Measurements from ENCODE around the gene SCUBE3. TPM values are rescaled to one million over a fixed set of nuclear protein-coding genes. Genes with fewer than 3 reads are reported as not detected.

The SCUBE3 gene
- total and polyA plus RNA-seq, 2 experiments from 2014 or later, result 8.7 to 10.2 TPM

DNA sequence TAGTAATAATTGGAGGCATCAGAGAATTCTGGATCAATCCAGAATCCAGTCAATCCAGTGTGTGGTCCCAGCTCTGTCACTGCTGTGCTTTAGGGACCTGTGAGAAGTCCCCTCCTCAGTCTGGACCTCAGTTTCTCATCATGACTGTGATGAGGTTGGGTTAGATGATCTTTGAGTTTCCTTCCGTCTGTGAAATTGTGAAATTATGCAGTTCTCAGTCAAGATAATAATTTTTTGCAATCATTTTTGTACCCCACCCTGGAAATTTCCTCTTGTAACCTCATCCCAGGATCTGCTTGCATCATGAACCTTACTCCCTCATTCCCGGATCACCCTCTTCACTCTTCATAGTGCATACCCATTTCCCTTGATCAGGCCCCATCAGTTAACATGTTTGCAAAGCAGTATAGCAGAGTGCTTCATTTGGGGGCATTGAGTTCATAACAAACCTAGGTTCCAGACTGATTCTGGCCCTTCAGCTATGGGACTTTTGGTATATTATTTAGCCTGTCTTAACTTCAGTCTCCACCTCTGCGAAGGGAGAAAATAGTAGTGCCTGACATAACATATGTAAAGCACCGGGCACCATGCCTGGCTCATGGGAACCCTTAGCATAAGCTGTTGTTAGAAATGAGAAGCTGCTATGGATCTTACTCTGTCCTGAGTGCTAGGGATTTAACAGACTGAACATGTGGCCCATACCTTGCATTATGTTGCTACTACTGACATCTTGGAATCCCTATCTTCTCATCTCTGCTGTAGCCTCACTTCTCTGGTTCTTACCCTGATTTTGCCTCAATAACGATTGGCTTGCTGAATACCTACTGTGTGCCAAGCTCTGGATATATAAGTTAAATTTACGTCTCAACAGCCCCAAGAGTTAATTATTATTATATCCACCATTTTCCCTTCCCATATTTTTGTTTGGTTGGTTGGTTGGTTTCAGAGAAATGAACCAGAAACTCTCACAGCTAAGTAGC, 47.1 kb downstream of the SCUBE3 start:
- peaks cover 41% of the 10 kb centered on the region for H3K79me2 ChIP-seq
- WGBS (ENCODE audit: low lambda C conversion rate, missing lambda C conversion rate), result 96% methylated on average over 6 of the region's 6 CpGs
- H3K27me3 ChIP-seq, result no peaks in the 10 kb centered on the region
- H3K9me3 ChIP-seq (ENCODE audit: low read depth), result no peaks in the 10 kb centered on the region
- no peaks in the 10 kb centered on the region for H3K9me2 ChIP-seq (replicated peaks; ENCODE audit: insufficient read depth)
- H3K36me3 ChIP-seq (replicated peaks; ENCODE audit: insufficient read depth, low read depth), result no peaks in the 10 kb centered on the region
- H4K20me1 ChIP-seq (ENCODE audit: insufficient read depth, poor library complexity, severe bottlenecking), result no peaks in the 10 kb centered on the region
- peak overlapping the region; percentile 92 for H3K27ac ChIP-seq
- H3K4me3 ChIP-seq, result no peak overlapping the region
- peak overlapping the region; percentile 52 for H2AFZ ChIP-seq
- peaks cover 16% of the 10 kb centered on the region for H3K4me1 ChIP-seq (ENCODE audit: insufficient read depth)
- peak overlapping the region; percentile 85 for H3K4me2 ChIP-seq
- DNase-seq (ENCODE audit: low spot score), result no peak
- TF ChIP-seq, protein P1, sequence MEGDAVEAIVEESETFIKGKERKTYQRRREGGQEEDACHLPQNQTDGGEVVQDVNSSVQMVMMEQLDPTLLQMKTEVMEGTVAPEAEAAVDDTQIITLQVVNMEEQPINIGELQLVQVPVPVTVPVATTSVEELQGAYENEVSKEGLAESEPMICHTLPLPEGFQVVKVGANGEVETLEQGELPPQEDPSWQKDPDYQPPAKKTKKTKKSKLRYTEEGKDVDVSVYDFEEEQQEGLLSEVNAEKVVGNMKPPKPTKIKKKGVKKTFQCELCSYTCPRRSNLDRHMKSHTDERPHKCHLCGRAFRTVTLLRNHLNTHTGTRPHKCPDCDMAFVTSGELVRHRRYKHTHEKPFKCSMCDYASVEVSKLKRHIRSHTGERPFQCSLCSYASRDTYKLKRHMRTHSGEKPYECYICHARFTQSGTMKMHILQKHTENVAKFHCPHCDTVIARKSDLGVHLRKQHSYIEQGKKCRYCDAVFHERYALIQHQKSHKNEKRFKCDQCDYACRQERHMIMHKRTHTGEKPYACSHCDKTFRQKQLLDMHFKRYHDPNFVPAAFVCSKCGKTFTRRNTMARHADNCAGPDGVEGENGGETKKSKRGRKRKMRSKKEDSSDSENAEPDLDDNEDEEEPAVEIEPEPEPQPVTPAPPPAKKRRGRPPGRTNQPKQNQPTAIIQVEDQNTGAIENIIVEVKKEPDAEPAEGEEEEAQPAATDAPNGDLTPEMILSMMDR (IDR thresholded peaks at IDR 0.05; ENCODE audit: poor library complexity), result no peak
- TF ChIP-seq EZH2 (IDR thresholded peaks at IDR 0.05; ENCODE audit: borderline replicate concordance) (no peak), EZH2phosphoT487 (IDR thresholded peaks at IDR 0.05; ENCODE audit: low read depth, severe bottlenecking, unreplicated experiment) (no peak)

DNA sequence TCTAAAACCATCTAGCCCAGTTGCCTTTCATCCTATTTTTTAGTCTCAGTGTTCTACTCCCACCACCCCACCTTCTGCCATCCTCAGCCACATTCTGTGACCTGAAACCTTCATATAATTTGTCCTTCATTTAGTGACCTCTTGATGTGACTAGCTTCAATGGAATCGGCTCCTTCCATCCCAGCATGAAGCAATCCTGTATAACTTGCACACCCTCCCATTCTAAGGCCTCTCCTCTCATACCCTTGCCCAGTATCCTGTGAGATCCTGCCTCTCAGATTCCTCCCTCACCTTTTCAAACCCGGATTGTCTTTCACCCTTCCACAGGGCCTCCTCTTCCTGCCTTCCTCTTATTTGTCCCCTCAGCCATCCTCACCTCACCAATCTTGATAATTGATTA, 48.8 kb downstream of the SCUBE3 start:
- Histone ChIP-seq H3K9me3 (ENCODE audit: low read depth) (no peaks in the 10 kb centered on the region), H2AFZ (no peak overlapping the region), H4K20me1 (ENCODE audit: insufficient read depth, poor library complexity, severe bottlenecking) (no peaks in the 10 kb centered on the region), H3K79me2 (peaks cover 25% of the 10 kb centered on the region), H3K9me2 (replicated peaks; ENCODE audit: insufficient read depth) (no peaks in the 10 kb centered on the region), H3K27me3 (no peaks in the 10 kb centered on the region), H3K27ac (no peak overlapping the region), H3K4me2 (no peak overlapping the region), H3K36me3 (replicated peaks; ENCODE audit: insufficient read depth, low read depth) (no peaks in the 10 kb centered on the region), H3K4me1 (ENCODE audit: insufficient read depth) (peaks cover 16% of the 10 kb centered on the region), H3K4me3 (no peak overlapping the region)
- 70% methylated on average over 2 of the region's 2 CpGs for WGBS (ENCODE audit: low lambda C conversion rate, missing lambda C conversion rate)
- no peak for TF ChIP-seq EZH2 (IDR thresholded peaks at IDR 0.05; ENCODE audit: borderline replicate concordance)
- TF ChIP-seq, protein P1 (IDR thresholded peaks at IDR 0.05; ENCODE audit: poor library complexity), result no peak
- TF ChIP-seq EZH2phosphoT487 (IDR thresholded peaks at IDR 0.05; ENCODE audit: low read depth, severe bottlenecking, unreplicated experiment), result no peak
- DNase-seq (ENCODE audit: low spot score), result no peak

DNA sequence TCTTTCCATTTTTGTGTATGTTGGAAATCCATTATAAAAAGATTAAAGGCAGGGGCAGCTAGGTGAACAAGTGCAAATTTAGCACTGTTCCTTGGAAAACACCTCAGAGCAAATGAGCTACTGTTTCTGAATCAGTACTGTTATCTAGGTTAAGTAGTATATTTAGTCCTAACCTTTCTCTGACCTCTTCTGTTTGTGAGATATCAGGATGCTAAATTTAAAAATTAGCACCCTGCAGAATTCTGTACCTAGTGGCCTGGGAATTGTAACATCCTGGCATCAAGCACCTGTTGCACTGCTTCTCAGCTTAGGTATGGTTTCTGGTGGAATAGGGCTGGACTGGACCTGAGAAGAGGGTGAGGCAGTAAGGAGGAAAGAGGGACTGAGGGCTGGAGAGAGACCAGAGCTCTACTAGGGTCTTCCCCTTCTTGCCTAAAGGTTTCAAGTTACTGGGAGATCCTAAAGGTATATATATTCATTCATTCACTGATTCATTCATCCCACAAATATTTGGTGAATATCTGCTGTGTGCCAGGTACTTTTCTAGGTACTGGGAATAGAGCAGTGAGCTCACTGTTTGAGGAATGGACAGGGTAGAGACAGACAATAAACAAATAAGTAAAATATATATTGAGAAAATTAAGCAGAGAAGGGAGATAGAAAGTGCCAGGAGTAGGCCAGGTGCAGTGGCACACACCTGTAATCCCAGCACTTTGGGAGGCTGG, 51.0 kb downstream of the SCUBE3 start:
- Histone ChIP-seq H3K9me2 (replicated peaks; ENCODE audit: insufficient read depth) (no peaks in the 10 kb centered on the region), H2AFZ (no peak overlapping the region), H3K4me2 (no peak overlapping the region), H3K79me2 (peaks cover 20% of the 10 kb centered on the region), H3K9me3 (ENCODE audit: low read depth) (no peaks in the 10 kb centered on the region), H3K4me3 (no peak overlapping the region), H3K4me1 (ENCODE audit: insufficient read depth) (peaks cover 16% of the 10 kb centered on the region), H4K20me1 (ENCODE audit: insufficient read depth, poor library complexity, severe bottlenecking) (no peaks in the 10 kb centered on the region), H3K27me3 (no peaks in the 10 kb centered on the region), H3K36me3 (replicated peaks; ENCODE audit: insufficient read depth, low read depth) (no peaks in the 10 kb centered on the region), H3K27ac (no peak overlapping the region)
- no peak for DNase-seq (ENCODE audit: low spot score)
- TF ChIP-seq EZH2phosphoT487 (IDR thresholded peaks at IDR 0.05; ENCODE audit: low read depth, severe bottlenecking, unreplicated experiment) (no peak), EZH2 (IDR thresholded peaks at IDR 0.05; ENCODE audit: borderline replicate concordance) (no peak)
- TF ChIP-seq, protein P1 (IDR thresholded peaks at IDR 0.05; ENCODE audit: poor library complexity), result no peak

All from hepatocyte (in vitro differentiated cells).